ENCODE results near the gene SNX9. TPM values are rescaled to one million over a fixed set of nuclear protein-coding genes. Genes with fewer than 3 reads are reported as not detected.
"Not testable (repeated sequence)": the region's sequence is repeated elsewhere in the genome, so short reads cannot be mapped to it uniquely, and the experiment has no call there.

Gene SNX9
- total RNA-seq, 2 donors from 2014 or later = 83.5 to 94.6 TPM

DNA sequence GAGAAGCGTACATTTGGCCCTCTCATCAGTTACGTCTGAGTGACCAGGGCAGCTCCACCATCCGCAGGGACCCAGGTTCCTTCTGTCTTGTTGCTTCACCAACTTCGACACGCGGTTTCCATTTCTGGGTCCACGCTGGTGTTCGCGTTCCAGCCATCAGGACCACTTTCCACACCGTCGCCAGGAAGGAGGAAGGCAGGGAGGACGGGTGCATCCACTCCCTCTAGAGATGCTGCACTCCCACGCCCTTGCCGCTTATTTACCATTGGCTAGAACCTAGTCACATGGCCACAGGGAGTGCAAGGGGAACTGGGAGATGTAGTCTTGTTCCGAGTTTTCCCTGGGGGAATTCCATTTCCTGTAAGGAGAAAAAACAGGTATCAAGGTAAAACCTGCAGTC lies 33.2 kb upstream of the SNX9 start:
- peaks cover 7% of the 10 kb centered on the region for H3K27me3 Mint-ChIP-seq (ENCODE audit: low read depth)
- no peak overlapping the region for H3K27ac Mint-ChIP-seq
- H3K36me3 Mint-ChIP-seq (ENCODE audit: insufficient read depth in 2 of 2) = peaks cover 1 to 5% of the 10 kb centered on the region in 2 donors
- H3K4me3 Mint-ChIP-seq = no peak overlapping the region
- ATAC-seq (replicated peaks in 1 of 2) (no peak), DNase-seq (no peak)
- peaks cover 3% of the 10 kb centered on the region in 2 donors for H3K9me3 Mint-ChIP-seq
- H3K4me1 Mint-ChIP-seq (ENCODE audit: low read depth) = peaks cover 11% of the 10 kb centered on the region

DNA sequence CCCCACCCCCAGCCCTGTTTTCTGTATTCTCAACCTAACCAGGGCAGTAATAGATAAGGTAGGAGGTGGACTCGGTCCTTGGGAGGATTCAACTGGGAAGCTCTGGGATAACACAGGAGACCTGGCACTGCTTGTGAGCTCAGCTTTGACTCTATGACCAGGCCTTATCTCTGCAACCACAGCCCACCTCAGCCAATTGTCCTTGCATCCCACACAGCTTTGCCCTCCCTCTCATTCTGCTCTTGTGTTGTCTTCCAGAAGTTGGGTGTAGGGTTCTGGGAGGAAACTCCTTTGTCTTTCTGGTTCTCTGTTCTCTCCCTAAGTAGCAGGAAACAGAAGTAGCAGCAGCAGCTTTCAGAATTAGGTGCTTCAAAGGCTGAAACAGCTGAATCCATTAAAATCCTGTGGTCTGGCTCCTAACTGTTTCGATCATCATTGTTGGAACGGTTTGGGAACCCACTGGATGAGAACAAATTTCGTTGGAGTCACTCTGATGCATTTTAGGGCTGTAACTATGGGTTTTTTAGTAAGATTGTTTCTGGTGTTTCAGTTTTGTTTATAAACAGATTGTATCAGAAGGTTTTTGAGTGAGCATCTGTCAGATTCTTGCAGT lies 32.4 kb upstream of the SNX9 start:
- Mint-ChIP-seq H3K27ac (no peak overlapping the region), H3K4me3 (no peak overlapping the region), H3K4me1 (ENCODE audit: low read depth) (peaks cover 11% of the 10 kb centered on the region), H3K36me3 (ENCODE audit: insufficient read depth in 2 of 2) (peaks cover 1 to 5% of the 10 kb centered on the region in 2 donors), H3K9me3 (peaks cover 3% of the 10 kb centered on the region in 2 donors), H3K27me3 (ENCODE audit: low read depth) (peaks cover 7% of the 10 kb centered on the region)
- no peak for ATAC-seq (replicated peaks in 1 of 2)
- DNase-seq = no peak

DNA sequence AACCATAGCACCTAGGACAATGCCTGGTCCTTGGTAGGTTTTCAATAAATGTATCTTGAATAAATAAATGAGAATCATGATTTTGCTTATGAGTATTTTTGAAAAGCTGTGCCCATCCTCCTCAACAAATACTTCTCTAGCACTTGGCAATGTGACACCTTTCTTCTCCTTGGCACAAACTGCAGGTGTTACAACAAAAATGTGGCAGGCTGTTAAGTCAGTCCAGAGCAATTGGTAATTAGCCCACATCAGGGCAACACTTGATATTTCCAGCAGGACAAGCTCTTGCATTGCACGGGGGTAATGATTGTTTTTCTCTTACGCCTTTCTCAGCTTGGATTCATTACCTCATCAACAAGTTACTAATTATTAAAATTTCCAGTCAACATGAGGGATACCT lies 31.6 kb upstream of the SNX9 start:
- Mint-ChIP-seq H3K4me3 (no peak overlapping the region), H3K36me3 (ENCODE audit: insufficient read depth in 2 of 2) (peaks cover 1 to 5% of the 10 kb centered on the region in 2 donors), H3K27me3 (ENCODE audit: low read depth) (peaks cover 7% of the 10 kb centered on the region), H3K27ac (no peak overlapping the region), H3K4me1 (ENCODE audit: low read depth) (peaks cover 11% of the 10 kb centered on the region), H3K9me3 (peaks cover 3% of the 10 kb centered on the region in 2 donors)
- ATAC-seq (replicated peaks in 1 of 2) (no peak), DNase-seq (no peak)

DNA sequence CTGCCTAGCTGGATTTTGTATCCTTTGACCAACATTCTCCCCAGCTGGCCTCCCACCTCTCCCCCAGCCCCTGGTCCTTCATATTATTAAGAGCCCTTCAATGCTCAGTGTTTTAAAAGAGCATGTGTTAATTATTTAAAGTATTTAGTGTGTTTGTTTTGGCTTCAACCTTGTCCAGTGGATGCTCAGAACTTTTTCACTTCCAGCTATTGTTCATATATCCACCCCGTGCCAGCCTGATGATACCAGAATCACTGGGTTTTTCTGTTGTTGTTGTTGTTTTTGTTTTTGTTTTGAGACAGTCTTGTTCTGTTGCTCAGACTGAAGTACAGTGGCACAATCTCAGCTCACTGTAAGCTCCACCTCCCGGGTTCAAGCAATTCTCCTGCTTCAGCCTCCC lies 30.4 kb upstream of the SNX9 start:
- peaks cover 3% of the 10 kb centered on the region in 2 donors for H3K9me3 Mint-ChIP-seq
- DNase-seq = no peak
- peaks cover 1 to 6% of the 10 kb centered on the region in 2 donors for H3K36me3 Mint-ChIP-seq (ENCODE audit: insufficient read depth in 2 of 2)
- peaks cover 11% of the 10 kb centered on the region for H3K4me1 Mint-ChIP-seq (ENCODE audit: low read depth)
- H3K27me3 Mint-ChIP-seq (ENCODE audit: low read depth) = peaks cover 7% of the 10 kb centered on the region
- no peak for ATAC-seq (replicated peaks in 1 of 2)
- H3K4me3 Mint-ChIP-seq = no peak overlapping the region
- no peak overlapping the region for H3K27ac Mint-ChIP-seq

DNA sequence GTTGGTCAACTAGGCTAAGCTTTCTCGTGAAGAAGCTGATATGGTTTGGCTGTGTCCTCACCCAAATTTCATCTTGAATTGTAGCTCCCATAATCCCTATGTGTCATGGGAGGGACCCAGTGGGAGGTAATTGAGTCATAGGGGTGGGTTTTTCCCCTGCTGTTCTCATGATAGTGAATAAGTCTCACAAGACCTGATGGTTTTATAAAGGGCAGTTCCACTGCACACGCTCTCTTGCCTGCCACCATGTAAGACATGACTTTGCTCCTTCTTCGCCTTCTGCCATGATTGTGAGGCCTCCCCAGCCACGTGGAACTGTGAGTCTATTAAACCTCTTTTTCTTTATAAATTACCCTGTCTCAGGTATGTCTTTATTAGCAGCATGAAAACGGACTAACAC lies 29.0 kb upstream of the SNX9 start:
- not testable (repeated sequence) for DNase-seq; H3K27ac Mint-ChIP-seq; H3K9me3 Mint-ChIP-seq; H3K4me3 Mint-ChIP-seq; ATAC-seq (replicated peaks in 1 of 2)
- Mint-ChIP-seq H3K27me3 (ENCODE audit: low read depth) (peaks cover 17% of the 10 kb centered on the region), H3K4me1 (ENCODE audit: low read depth) (peaks cover 24% of the 10 kb centered on the region), H3K36me3 (ENCODE audit: insufficient read depth in 2 of 2) (peaks cover 10 to 19% of the 10 kb centered on the region in 2 donors)

DNA sequence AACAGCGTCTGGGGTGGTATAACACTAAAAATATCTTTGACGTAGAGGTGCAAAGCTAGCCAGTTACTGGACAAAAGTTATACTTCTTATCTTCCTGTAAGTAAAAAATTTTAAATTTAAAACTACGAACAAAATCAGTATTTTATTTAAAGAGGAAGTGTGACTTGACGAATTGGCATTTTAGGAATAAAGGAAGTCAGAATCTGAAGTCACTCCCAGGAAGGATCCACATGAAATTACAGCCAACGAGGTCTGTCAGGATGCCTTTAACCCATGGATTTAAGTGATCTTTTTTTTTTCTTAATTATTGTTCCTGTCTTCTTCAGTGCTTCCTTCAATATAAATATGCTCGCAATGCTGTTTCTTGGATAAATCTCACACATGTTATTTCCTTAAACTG lies 27.2 kb upstream of the SNX9 start:
- Mint-ChIP-seq H3K27me3 (ENCODE audit: low read depth) (peaks cover 17% of the 10 kb centered on the region), H3K4me3 (no peak overlapping the region), H3K27ac (no peak overlapping the region), H3K9me3 (peaks cover 11% of the 10 kb centered on the region in 2 donors), H3K4me1 (ENCODE audit: low read depth) (peaks cover 35% of the 10 kb centered on the region), H3K36me3 (ENCODE audit: insufficient read depth in 2 of 2) (peaks cover 18 to 27% of the 10 kb centered on the region in 2 donors)
- ATAC-seq (replicated peaks in 1 of 2) (no peak), DNase-seq (no peak)

DNA sequence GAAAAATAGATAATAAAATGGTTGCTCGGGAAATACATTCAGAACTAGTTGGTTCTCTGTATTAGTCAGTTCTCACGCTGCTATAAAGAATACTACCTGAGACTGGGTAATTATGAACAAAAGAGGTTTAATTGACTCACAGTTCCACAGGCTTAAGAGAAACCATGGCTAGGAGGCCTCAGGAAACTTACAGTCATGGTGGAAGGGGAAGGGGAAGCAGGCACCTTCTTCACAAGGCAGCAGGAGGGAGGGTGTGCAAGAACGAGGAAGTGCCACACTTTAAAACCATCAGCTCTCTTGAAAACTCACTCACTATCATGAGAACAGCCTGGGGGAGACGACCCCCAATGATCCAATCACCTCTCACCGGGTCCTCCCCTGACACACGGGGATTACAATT lies 24.2 kb upstream of the SNX9 start:
- Mint-ChIP-seq H3K36me3 (ENCODE audit: insufficient read depth in 2 of 2) (peaks cover 20 to 27% of the 10 kb centered on the region in 2 donors), H3K9me3 (peaks cover 11% of the 10 kb centered on the region in 2 donors), H3K4me1 (ENCODE audit: low read depth) (peaks cover 50% of the 10 kb centered on the region), H3K27me3 (ENCODE audit: low read depth) (peaks cover 23% of the 10 kb centered on the region), H3K27ac (no peak overlapping the region), H3K4me3 (no peak overlapping the region)
- DNase-seq (peak in 1 of 2 donors; percentile 31), ATAC-seq (replicated peaks in 1 of 2) (no peak)

DNA sequence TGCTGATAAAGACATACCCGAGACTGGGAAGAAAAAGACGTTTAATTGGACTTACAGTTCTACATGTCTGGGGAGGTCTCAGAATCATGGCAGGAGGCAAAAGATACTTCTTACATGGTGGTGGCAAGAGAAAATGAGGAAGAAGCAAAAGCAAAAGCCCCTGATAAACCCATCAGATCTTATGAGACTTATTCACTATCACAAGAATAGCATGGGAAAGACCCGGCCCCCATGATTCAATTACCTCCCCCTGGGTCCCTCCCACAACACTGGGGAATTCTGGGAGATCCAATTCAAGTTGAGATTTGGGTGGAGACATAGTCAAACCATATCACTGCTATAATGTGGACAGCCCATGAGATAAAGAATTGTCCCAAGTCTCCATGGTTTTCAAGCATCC lies 23.5 kb upstream of the SNX9 start:
- Mint-ChIP-seq H3K27me3 (ENCODE audit: low read depth) (peaks cover 23% of the 10 kb centered on the region), H3K4me1 (ENCODE audit: low read depth) (peaks cover 57% of the 10 kb centered on the region), H3K36me3 (ENCODE audit: insufficient read depth in 2 of 2) (peaks cover 18 to 23% of the 10 kb centered on the region in 2 donors)
- not testable (repeated sequence) for ATAC-seq (replicated peaks in 1 of 2); DNase-seq; H3K4me3 Mint-ChIP-seq; H3K9me3 Mint-ChIP-seq; H3K27ac Mint-ChIP-seq

DNA sequence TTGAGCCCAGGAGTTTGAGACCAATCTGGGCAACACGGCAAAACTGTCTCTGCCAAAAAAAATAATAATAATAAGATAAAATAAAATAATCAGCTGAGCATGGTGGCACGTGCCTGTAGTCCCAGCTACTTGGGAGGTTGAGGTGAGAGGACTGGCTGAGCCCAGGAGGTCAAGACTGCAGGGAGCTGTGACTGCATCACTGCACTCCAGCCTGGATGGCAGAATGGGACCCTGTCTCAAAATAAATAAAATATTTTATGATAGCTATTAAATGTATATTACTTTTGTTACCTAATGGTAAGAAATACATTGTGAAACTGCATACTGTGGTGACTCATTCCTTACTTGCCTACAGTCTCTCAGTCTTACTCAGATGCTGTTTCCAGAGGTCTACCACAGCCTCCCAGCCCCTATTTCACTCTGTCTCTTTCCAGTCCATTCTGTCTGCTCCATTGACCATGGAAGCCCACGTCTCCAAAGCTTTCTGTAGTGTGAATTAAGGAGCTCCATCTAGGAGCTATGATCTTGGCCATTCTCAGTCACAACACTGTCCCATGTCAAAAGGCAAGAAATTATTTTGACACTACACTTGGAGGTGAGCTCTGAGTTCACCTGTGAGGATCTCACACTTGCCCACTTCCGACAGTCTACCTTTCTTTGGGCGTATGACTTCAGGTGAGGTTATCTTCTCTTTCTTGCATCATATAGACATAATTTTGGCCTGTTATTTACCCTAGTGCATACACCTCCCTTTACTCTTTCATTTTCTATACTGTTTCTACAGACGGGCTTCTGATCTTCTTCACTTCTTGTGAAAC lies 22.4 kb upstream of the SNX9 start:
- Mint-ChIP-seq H3K27ac (peak overlapping the region; percentile 56), H3K9me3 (peaks cover 11% of the 10 kb centered on the region in 2 donors), H3K36me3 (ENCODE audit: insufficient read depth in 2 of 2) (peaks cover 20 to 22% of the 10 kb centered on the region in 2 donors), H3K4me1 (ENCODE audit: low read depth) (peaks cover 67% of the 10 kb centered on the region), H3K27me3 (ENCODE audit: low read depth) (peaks cover 23% of the 10 kb centered on the region), H3K4me3 (peak overlapping the region; percentile 53 to 79)
- ATAC-seq (replicated peaks in 1 of 2) = peak; percentile 86 to 90
- peak; percentile 66 to 68 for DNase-seq

DNA sequence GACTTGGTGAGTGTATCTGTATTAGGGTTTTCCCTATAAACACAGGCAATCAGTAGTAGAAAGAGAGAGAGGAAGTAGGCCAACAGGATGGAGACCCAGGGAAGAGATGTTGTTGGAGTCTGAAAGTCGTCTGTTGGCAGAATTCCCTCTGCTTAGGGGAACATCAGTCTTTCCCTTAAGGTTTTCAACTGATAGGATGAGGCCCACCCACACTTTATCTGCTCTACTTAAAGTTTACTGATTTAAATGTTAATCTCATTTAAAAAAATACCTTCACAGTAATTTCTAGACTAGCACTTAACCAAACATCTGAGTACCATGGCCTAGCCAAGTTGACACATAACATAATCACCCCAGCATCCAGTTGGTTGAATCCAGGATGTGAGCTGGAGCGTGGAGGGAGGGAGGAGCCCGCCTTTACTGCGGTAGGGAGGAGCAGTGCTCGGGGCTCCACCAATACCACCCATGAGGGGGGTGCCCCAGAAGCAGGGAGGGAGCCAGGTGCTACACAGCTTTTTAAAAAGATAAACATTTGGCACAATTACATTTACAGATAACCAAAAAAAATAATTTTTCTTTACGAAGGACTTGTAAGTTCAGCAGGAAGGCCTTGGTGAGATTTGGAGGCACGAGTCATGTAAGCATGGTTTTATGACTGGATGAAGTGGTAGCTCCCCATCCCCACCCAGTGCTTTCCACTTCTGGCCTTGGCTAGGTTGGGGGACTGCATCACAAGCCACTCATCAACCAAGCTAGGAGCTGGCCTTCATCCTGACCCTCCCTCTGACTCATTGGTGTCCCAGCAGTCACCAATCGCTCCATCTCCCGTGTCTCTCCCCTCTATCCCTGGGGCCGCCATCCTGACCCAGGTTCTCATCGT lies 18.4 kb upstream of the SNX9 start:
- peaks cover 8 to 9% of the 10 kb centered on the region in 2 donors for H3K9me3 Mint-ChIP-seq
- peak overlapping the region in 1 of 2 donors; percentile 36 for H3K4me3 Mint-ChIP-seq
- peaks cover 47% of the 10 kb centered on the region for H3K4me1 Mint-ChIP-seq (ENCODE audit: low read depth)
- peaks cover 24% of the 10 kb centered on the region for H3K27me3 Mint-ChIP-seq (ENCODE audit: low read depth)
- peak; percentile 64 to 70 for ATAC-seq (replicated peaks in 1 of 2)
- peak; percentile 37 to 60 for DNase-seq
- peaks cover 13 to 14% of the 10 kb centered on the region in 2 donors for H3K36me3 Mint-ChIP-seq (ENCODE audit: insufficient read depth in 2 of 2)
- H3K27ac Mint-ChIP-seq = peak overlapping the region; percentile 13

DNA sequence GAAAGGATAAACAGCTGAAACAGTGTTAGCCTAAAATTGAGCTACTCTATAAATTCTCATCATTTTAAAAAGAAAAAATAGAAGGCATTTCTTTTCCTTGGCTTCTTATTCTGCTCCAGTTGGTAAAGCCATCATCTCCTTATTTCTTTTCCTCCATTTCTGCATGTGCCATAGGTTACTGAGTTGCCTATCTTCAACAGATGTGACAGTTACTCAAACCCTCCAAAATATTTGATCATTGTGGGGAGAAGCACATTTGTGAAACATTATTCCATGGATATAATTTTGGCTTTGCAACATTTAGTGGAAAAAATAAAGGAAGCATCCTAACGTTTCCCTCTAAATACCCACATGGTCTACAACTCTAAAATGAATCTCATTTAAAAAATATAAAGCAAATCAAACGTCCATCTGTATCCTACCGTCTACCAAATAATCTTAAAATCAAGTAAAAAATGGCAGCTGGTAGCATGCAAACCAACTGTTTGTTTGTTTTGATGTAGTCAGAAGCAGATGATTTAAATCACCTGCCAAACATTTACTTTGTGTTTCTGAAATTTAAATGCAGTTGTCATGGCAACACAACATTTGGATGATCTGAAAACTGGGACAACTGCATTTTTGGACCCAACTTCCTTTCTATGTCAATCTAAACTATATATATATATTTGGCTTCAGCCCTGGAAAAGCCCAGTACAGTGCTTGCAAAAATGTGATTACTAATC lies 16.8 kb upstream of the SNX9 start:
- no peak overlapping the region for H3K27ac Mint-ChIP-seq
- H3K36me3 Mint-ChIP-seq (ENCODE audit: insufficient read depth in 2 of 2) = peaks cover 10 to 12% of the 10 kb centered on the region in 2 donors
- H3K4me3 Mint-ChIP-seq = no peak overlapping the region
- H3K9me3 Mint-ChIP-seq = peaks cover 8 to 9% of the 10 kb centered on the region in 2 donors
- peaks cover 34% of the 10 kb centered on the region for H3K4me1 Mint-ChIP-seq (ENCODE audit: low read depth)
- ATAC-seq (replicated peaks in 1 of 2) = no peak
- no peak for DNase-seq
- peaks cover 23% of the 10 kb centered on the region for H3K27me3 Mint-ChIP-seq (ENCODE audit: low read depth)

DNA sequence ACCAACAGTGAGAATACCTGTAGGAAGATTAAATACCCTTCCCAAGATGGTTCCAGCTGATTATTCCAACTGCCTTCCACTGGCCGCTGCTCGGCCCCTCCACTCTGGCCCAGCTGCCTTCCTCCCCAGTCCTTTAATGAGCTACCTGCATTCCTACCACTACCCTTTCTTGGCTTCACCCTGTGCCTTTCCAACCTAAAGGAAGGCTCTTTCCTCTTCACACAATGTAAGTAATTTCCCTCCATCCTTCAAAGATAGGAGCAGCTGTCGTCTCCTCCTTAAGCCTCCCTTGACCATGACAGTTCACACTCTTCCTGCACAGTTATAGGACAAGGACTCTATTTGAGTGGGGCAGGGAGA lies 16.2 kb upstream of the SNX9 start:
- Mint-ChIP-seq H3K4me3 (no peak overlapping the region), H3K27me3 (ENCODE audit: low read depth) (peaks cover 17% of the 10 kb centered on the region), H3K4me1 (ENCODE audit: low read depth) (peaks cover 29% of the 10 kb centered on the region), H3K36me3 (ENCODE audit: insufficient read depth in 2 of 2) (peaks cover 10 to 12% of the 10 kb centered on the region in 2 donors), H3K27ac (no peak overlapping the region), H3K9me3 (peaks cover 8 to 9% of the 10 kb centered on the region in 2 donors)
- no peak for DNase-seq
- ATAC-seq (replicated peaks in 1 of 2) = no peak

Data from activated T-cell treated with anti-CD3 and anti-CD28 coated beads, Interleukin-2, amount 50 U/mL, for 72 hours (primary cell).